Pancreas (tissue), 10 donors: Measurements from ENCODE around the gene KLHDC7B. TPM values are rescaled to one million over a fixed set of nuclear protein-coding genes. Genes with fewer than 3 reads are reported as not detected.

Experiments used
- ATAC-seq, 4 donors: fragments of 200-7000 bp; cut with Tn5 transposase; one replicate each; pipeline versions ENCODE4 v1.8.0 to v1.9.1; 2020; ENCODE audit warnings: mild to moderate bottlenecking in 4 of 4, moderate library complexity in 4 of 4
- DNase-seq, 6 donors: peaks; one replicate each; pipeline ENCODE4 v3.0.0-alpha.2; 2020
- FAIRE-seq: peaks from 2 replicates; lab custom pipeline; 2012; peaks lifted over from hg19 to GRCh38; lab: Jason Lieb, UNC
- H3K27ac ChIP-seq, 4 donors: fragments of 200-600 bp; sonication (generic); 1 replicate in 3 of 4; 2 replicates in 1 of 4; pipeline versions ENCODE4 v1.5.0 to v1.8.0; 2020
- H3K27me3 ChIP-seq, 4 donors: fragments of 200-600 bp; one replicate each; pipeline ENCODE4 v1.8.0; 2021
- H3K36me3 ChIP-seq, 3 donors: fragments of 200-600 bp; sonication (generic) in 1 of 3; one replicate each; pipeline versions ENCODE4 v1.5.0 to v1.8.0; 2020 to 2021
- H3K4me1 ChIP-seq, 3 donors: fragments of 200-600 bp; one replicate each; pipeline ENCODE4 v1.8.0; 2021
- H3K4me3 ChIP-seq, 4 donors: fragments of 200-600 bp; sonication (generic) in 2 of 4; one replicate each; pipeline versions ENCODE4 v1.5.0 to v1.8.0; 2020 to 2021
- H3K9me3 ChIP-seq, 4 donors: fragments of 200-600 bp; one replicate each; pipeline ENCODE4 v1.8.0; 2021
- WGBS, 2 donors: extraction: QIAGEN DNeasy Blood & Tissue Kit; methylation state at CpG; one replicate each; pipeline ENCODE4 v1.1.7; 2013; 5-methylcytosine and 5-hydroxymethylcytosine counted together
- intact Hi-C, 3 donors: fragments of 100-400 bp; cut with DNase I; formaldehyde crosslinking; loops; one replicate each; pipeline versions ENCODE4 v1.11.1 to v1.14.2; 2022
- polyA plus RNA-seq, 2 donors: library from polyadenylated mRNA; stranded (reverse); fragments of 200-250 nt; gene quantifications; one replicate each; pipeline ENCODE4 v1.2.3, GENCODE V29; 2013
- total RNA-seq, 6 donors: library from RNA; stranded (reverse); fragmentation: NEBNext Ultra II Directional in 4 of 6; extraction: Animal tissue kit (Norgen Biotek cat#: 25700) in 4 of 6; gene quantifications; one replicate each; pipeline versions ENCODE4 v1.2.1 to v1.2.4, GENCODE V29; 2021 to 2023
- TF ChIP-seq, protein P1 (sequence below), 4 donors: fragments of 200-600 bp; sonication (generic) in 3 of 4; IDR thresholded peaks; one replicate each; pipeline versions ENCODE4 v1.5.0 to v1.8.0; 2021; ENCODE audit warnings: antibody characterized with exemption in 4 of 4
- donor health status: healthy with polysubstance abuse.
- donor health status: DM: no; HTN: no; CAD: no; lungs with moderate emphysema.
- donor health status: DM: no; HTN: no; CAD: no.
- donor health status: control.
- donor health status: control.
- donor health status: Bipolar disorder and iron deficiency.
- donor health status: DM: yes; HTN: yes; CAD: no.
- donor health status: DM: no; HTN: no; CAD: no.
- donor health status: DM: no; HTN: no; CAD: no.
- donor health status: DM: yes; HTN: yes; CAD: no.

Gene KLHDC7B
- total and polyA plus RNA-seq, 8 donors = 0.03 to 2.1 (median 0.15) TPM; not detected in 1

DNA sequence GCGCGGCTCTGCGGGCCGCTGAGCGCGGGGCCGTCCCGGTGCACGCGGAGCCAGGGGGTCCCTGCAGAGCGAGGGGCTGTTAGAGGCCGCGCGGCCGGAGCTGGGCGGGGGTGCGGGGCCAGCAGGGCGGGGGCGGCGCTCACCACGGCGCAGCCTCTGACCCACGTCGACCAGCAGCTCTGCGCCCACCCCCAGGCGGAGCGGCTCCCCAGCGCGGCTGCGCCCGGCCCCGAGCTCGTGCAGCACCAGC is 19.9 kb upstream of the KLHDC7B start:
- Histone ChIP-seq H3K27me3 (peaks cover 0 to 4% (median 0%) of the 10 kb centered on the region in 4 donors), H3K4me1 (peaks cover 7 to 11% (median 10%) of the 10 kb centered on the region in 3 donors), H3K27ac (peak overlapping the region; percentile 88 to 94 (median 90)), H3K36me3 (peaks cover 0 to 21% (median 11%) of the 10 kb centered on the region in 3 donors), H3K9me3 (no peaks in the 10 kb centered on the region), H3K4me3 (peak overlapping the region; percentile 59 to 75 (median 68))
- no peak for FAIRE-seq
- TF ChIP-seq, protein P1, sequence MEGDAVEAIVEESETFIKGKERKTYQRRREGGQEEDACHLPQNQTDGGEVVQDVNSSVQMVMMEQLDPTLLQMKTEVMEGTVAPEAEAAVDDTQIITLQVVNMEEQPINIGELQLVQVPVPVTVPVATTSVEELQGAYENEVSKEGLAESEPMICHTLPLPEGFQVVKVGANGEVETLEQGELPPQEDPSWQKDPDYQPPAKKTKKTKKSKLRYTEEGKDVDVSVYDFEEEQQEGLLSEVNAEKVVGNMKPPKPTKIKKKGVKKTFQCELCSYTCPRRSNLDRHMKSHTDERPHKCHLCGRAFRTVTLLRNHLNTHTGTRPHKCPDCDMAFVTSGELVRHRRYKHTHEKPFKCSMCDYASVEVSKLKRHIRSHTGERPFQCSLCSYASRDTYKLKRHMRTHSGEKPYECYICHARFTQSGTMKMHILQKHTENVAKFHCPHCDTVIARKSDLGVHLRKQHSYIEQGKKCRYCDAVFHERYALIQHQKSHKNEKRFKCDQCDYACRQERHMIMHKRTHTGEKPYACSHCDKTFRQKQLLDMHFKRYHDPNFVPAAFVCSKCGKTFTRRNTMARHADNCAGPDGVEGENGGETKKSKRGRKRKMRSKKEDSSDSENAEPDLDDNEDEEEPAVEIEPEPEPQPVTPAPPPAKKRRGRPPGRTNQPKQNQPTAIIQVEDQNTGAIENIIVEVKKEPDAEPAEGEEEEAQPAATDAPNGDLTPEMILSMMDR (IDR thresholded peaks at IDR 0.05) = no peak
- ATAC-seq = no peak
- 0 to 2% methylated on average over 11 to 33 of the region's 33 CpGs for WGBS, 2 donors
- no peak for DNase-seq
- intact Hi-C loops = no loop called here

DNA sequence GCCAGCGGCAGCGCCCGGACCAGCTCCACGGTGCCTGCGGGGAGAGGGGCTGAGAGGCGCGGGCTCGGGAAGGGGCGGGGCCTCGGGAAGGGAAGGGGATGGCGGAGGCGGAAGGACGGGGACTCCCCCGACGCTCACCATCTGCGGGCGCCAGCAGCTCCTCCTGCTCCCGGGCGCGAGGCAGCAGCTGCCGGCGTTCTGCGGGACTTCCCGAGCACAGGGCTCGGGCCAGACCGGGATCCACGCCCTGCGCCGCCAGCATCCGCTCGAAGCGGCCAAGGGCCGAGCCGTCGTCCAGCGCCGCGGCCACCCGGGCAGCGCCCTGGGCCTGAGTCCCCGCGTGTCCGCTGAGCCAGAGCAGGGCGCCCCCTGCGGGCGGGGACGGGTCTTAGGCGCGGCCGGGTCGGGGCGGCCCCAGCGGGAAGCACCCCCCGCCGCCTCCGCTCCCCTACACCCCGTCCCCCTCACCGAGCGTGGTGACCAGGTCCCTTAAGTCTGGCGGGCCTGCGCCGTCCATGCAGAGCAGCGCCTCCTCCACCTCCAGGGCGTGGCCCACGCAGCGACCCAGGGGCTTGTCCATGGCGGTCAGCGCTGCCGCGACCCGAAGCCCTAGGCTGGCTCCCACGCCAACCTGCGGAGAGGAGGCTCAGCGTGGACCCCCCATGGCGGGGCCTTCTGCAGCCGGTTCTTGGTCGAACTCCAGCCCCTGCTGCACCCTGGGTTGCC is 19.4 kb upstream of the KLHDC7B start:
- Histone ChIP-seq H3K27ac (peak overlapping the region; percentile 88 to 94 (median 90)), H3K27me3 (peaks cover 0 to 6% (median 0%) of the 10 kb centered on the region in 4 donors), H3K4me1 (peaks cover 7 to 16% (median 11%) of the 10 kb centered on the region in 3 donors), H3K9me3 (no peaks in the 10 kb centered on the region), H3K36me3 (peaks cover 0 to 21% (median 11%) of the 10 kb centered on the region in 3 donors), H3K4me3 (peak overlapping the region; percentile 59 to 75 (median 68))
- TF ChIP-seq, protein P1 (IDR thresholded peaks at IDR 0.05) = peak; percentile 31 to 57 (median 56)
- intact Hi-C loops = no loop called here
- FAIRE-seq (no peak), DNase-seq (peak; percentile 80 to 94 (median 88)), ATAC-seq (peak; percentile 36 to 55 (median 40))
- WGBS, 2 donors = 5 to 10% methylated on average over 33 to 77 of the region's 77 CpGs

DNA sequence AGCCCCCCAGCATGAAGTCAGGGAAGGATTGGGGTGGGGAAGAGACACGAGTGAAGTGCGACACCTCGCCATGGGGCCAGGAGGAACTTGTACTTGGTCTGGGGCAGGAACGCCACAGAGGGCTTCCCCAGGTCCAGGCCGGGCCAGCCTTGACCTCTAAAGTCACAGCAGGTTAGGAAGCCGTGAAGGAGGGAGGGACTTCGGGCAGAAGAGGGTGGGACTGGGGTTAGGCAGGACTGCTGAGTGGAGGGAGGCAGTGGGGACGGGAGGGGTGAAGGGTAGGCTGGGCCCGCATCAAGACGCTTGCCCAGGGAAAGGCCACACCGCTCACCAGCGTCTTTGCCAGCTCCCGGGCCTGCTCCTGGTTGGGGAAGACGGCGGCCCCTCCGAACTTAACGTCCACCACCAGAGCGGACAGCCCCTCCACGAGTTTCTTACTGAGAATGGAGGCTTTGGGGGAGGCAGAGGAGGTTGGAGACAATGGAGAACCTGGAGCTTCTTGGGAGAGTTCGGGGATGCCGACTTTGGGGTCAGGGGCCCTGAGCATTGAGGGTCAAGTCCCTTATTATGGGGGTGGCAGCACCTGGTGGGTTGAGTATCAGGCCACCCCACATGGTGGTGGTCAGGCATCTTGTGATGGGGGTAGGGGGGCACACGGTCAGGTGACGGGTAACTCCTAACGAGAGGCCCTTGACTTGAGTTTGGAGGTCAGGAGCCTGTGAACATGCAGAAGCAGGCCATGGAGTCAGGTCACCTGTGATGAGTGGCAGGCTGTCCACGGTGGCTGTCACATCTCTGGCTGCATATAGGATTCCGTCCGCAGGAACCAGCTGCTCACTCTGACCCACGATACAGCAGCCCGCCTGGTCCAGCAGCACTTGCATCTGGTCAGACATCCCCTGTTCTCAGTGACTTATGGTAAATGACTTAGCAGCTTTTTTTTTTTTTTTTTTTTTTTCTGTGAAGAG is 18.6 kb upstream of the KLHDC7B start:
- H3K9me3 ChIP-seq = no peaks in the 10 kb centered on the region
- peaks cover 0 to 15% (median 10%) of the 10 kb centered on the region in 3 donors for H3K36me3 ChIP-seq
- peaks cover 0 to 6% (median 0%) of the 10 kb centered on the region in 4 donors for H3K27me3 ChIP-seq
- peak overlapping the region; percentile 59 to 75 (median 68) for H3K4me3 ChIP-seq
- ATAC-seq (no peak), DNase-seq (peak in 4 of 6 donors; percentile 50 to 80 (median 68)), FAIRE-seq (no peak)
- H3K4me1 ChIP-seq = peaks cover 7 to 20% (median 12%) of the 10 kb centered on the region in 3 donors
- WGBS, 2 donors = 73 to 74% methylated on average over 29 of the region's 29 CpGs
- intact Hi-C loops = no loop called here
- H3K27ac ChIP-seq = peak overlapping the region; percentile 88 to 94 (median 90)
- TF ChIP-seq, protein P1 (IDR thresholded peaks at IDR 0.05) = no peak

DNA sequence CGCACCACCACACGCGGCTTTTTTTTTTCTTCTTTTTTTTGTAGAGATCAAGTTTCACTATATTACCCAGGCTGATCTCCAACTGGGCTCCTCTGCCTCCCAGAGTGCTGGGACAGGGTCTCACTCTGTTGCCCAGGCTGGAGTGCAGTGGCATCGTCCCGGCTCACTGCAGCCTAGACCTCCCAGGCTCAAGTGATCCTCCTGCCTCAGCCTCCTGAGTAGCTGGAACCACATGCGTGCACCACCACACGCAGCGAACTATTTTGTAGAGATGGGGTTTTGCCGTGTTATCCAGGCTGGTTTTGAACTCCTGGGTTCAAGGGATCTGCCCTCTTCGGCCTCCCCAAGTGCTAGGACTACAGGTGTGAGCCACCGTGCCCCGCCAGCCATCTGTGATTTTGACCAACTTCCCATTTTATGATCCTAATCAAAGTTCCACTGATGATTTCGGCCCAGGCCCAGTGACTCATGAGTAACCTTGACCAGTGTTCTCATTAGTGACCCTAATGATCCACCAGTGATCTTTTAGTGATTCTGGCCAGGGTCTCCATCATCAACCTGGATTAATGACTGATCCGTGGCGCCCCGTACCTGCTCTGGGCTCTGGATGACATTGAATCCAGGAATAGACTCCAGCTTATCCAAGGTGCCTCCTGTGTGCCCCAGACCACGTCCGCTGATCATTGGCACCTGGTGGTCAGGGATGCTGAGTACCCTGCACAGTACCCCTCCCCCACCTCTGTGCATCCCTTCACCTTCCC is 17.6 kb upstream of the KLHDC7B start:
- DNase-seq = peak in 1 of 6 donors; percentile 37
- Histone ChIP-seq H3K27ac (peak overlapping the region in 1 of 4 donors; percentile 17), H3K4me3 (peak overlapping the region in 1 of 4 donors; percentile 60), H3K36me3 (peaks cover 0 to 6% (median 4%) of the 10 kb centered on the region in 3 donors), H3K9me3 (no peaks in the 10 kb centered on the region), H3K4me1 (peaks cover 7 to 20% (median 19%) of the 10 kb centered on the region in 3 donors), H3K27me3 (peaks cover 0 to 9% (median 0%) of the 10 kb centered on the region in 4 donors)
- FAIRE-seq = no peak
- intact Hi-C loops = no loop called here
- WGBS, 2 donors = 87 to 89% methylated on average over 18 of the region's 18 CpGs
- ATAC-seq = no peak
- TF ChIP-seq, protein P1 (IDR thresholded peaks at IDR 0.05) = no peak
